Activated T-cell treated with anti-CD3 and anti-CD28 coated beads for 24 hours (primary cell): Measurements from ENCODE around the gene SENP1.
"Not testable (repeated sequence)": the region's sequence is repeated elsewhere in the genome, so short reads cannot be mapped to it uniquely, and the experiment has no call there.

Source experiments
- DNase-seq: peaks from one replicate; pipeline ENCODE4 v3.0.0-alpha.2; 2020; ENCODE audit warnings: low read depth

SENP1 gene

GRCh38 chr12:48105867-48106680 lies at the start of gene SENP1:
Gene SENP1 (minus strand): TSS chr12:48106079. CDS start chr12:48101472, 4,607 bp downstream.
- DNase-seq = peak; percentile 87

- no peak for DNase-seq
Observed at GRCh38 chr12:48151103-48151771, 45.4 kb upstream of the SENP1 start.

GRCh38 chr12:48145981-48146380 lies 40.1 kb upstream of the SENP1 start:
- DNase-seq = no peak

DNA sequence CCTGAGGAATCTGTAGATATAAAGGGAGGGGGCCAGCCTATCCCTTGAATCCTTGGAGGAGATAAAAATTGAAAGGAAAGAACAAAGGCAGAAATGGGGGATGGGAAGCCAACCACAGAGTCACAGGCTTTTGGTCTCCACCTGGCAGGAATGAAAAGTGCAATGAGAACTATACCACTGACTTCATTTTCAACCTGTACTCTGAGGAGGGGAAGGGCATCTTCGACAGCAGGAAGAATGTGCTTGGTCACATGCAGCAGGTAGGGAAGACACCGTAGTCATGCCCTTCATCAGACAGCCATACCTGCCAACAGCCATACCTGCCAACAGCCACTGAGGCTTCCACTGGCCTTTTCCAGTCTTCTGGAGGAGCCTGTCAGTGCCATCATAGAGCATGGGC lies 38.0 kb upstream of the SENP1 start:
- DNase-seq = no peak

DNA sequence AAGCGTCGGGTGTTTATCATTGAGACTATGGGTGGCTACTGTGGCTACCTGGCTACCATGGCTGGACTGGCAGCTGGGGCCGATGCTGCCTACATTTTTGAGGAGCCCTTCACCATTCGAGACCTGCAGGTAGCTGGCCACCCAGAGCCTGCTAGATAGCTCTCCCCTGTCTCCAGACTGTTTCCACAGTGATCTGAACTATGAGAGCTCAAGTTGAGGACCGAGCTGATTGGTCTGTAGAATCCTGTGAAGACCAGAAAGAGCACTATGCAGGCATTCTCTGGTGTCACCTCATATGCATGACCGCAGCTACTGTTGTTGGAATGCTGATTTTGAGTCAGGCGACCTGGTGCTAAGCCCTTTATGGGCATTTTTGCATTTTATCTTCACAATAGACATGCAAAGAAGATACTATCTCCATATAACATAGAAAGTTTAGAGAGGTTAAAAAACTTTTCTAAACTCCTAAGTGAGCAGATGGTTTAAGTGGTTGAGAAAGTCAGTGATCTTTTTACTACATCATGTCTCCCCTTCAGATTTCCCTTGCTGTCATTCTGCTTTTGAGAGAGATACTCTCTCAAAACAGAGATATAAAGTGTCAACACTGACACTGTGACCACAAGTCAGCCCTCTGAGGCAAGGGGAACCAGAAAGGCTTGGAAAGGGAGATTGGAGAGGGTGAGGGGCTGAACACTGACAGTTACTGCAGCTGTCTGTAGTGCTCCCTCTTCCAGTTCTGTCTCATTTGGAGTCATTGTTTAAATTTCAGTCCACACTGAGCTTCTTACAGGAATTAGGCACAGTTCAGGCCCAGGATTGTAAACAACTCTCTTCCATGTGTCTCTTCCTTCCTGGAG lies 37.2 kb upstream of the SENP1 start:
- no peak for DNase-seq

- no peak for DNase-seq
Observed at GRCh38 chr12:48135027-48135426, 29.1 kb upstream of the SENP1 start.

DNA sequence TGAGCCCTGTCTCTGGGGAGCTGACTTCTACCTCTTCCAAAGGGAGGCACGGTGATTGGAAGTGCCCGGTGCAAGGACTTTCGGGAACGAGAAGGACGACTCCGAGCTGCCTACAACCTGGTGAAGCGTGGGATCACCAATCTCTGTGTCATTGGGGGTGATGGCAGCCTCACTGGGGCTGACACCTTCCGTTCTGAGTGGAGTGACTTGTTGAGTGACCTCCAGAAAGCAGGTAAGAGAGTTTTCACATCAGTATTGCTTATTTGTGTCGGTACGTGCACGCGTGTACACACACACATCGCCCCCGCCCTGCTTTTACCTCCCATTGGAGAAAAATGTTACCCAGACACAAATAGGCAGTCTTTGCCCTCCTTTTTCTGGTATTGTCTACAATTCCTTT lies 26.9 kb upstream of the SENP1 start:
- DNase-seq = no peak

GRCh38 chr12:48131517-48131916 lies 25.6 kb upstream of the SENP1 start:
- no peak for DNase-seq

DNA sequence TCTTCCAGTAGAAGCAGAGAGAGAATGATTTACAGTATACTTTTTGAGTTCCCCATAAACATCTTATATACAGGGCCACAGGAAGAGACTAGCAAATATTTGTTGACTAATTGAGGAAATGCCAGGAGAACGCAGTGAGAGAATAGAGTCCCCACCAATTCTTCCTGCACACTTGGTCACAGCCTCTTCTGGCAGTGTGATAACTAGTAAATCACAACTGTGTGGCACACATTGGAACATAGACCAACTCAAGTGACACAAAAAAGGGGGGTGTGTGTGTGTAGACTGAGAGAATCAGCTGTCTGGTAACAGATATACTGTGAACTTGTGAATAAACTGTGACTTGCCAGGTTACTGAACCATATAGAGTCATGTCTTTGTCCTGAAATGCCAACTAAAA lies 23.5 kb upstream of the SENP1 start:
- DNase-seq = no peak

DNA sequence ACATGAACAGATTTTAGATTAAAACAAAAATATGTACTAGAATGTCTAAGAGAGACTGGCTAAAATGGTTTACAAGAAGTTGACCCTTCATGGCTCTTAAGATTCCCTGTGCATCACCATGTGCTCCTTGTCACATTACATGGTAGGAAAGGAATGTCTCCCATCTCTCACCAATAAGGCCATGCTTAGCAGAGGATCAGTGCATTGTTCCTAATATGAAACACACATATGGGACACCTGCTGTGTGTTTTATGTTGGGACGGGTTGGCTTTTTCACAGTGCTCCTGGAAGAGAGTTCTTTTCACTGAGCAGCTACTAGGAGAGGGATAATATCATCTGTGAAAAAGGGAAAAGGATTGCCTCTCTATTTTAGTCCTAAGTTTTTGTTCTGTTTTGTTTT lies 22.9 kb upstream of the SENP1 start:
- no peak for DNase-seq

- DNase-seq = no peak
Observed at GRCh38 chr12:48126953-48127630, 21.2 kb upstream of the SENP1 start.

DNA sequence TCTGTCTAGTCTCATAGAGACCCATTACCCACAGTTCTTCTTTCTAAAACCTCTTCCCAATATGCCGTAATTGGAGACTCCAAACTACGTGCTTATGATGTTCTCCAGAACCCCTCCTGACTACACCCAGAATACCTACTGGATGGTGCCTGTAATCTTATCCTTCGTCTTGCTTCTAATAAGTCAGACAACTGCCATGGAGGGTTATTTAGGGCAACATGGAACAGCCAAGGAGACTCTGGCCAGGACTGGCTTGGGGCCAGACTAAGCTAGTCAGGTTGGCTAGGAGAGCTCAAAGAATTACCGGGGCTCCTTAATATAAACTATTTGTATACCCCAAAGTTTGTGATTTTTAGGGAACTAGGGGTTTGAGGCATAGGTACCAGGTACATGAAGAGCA lies 20.1 kb upstream of the SENP1 start:
- DNase-seq = no peak

DNA sequence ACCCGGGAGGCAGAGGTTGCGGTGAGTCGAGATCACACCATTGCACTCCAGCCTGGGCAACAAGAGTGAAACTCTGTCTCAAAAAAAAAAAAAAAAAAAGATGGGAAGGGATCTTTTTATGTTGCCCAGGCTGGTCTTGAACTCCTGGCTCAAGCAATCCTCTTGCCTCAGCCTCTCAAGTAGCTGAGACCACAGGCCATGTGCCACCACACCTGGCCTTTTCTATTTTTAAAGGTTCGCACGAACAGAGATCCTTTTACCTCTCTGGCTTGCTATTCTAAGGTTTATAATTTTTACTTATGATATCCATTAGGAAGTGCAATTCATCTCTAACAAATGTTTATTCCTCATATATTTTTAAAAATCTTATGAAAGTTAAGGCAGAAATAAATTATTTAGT lies 19.7 kb upstream of the SENP1 start:
- not testable (repeated sequence) for DNase-seq

- no peak for DNase-seq
Observed at GRCh38 chr12:48123169-48123568, 17.3 kb upstream of the SENP1 start.

DNA sequence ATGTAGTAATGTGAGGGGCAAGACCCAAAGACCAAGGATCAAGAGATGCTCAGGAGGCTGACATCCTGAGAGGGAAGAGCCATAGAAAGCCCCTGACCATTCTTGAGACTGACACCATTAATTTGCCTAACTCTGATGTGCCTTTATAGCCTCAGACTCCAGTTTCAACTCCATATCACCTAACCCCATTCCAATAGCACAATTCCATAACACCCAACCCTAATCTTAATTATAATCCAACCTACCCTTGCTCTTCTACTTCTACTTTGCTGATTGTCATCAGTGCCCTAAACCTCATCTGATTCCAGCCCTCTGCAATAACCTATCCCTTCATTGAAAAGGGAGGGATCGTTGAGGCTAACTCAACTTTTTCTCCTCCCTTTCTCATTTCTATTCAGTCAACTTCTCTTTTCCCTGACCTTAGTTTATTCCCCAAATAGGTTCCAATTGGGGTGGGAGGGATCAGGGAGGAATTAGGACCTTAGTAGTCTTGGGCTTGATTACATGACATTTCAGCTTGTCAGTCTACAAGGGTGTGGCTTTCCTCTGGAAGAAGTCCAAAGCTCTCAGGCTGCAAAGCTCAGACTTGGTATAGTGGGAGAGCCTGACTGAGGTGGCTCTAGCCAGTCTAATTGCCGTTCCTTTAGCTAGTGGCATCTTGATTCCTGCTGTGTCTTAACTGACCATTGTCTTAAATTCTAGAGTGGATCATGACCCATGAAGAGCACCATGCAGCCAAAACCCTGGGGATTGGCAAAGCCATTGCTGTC lies 16.4 kb upstream of the SENP1 start:
- DNase-seq = no peak

DNA sequence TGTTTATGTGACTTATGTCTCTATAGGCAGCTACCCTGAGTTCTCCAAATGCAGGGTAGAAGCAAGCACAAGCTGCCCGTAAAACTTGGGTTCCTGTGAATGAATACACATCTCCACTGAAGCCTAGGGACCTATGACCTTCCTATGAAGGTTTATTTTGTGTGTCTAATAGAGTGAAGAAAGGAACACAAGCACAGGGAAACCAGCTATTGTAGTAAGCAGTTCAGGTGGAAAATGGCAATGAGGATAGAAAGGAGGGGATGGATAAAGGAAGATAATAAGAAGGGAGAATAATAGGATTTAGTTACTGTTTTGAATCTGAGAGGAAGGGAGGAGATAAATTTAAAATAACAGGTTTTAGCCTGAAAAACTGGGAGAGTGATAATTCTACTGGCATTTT lies 15.6 kb upstream of the SENP1 start:
- no peak for DNase-seq

DNA sequence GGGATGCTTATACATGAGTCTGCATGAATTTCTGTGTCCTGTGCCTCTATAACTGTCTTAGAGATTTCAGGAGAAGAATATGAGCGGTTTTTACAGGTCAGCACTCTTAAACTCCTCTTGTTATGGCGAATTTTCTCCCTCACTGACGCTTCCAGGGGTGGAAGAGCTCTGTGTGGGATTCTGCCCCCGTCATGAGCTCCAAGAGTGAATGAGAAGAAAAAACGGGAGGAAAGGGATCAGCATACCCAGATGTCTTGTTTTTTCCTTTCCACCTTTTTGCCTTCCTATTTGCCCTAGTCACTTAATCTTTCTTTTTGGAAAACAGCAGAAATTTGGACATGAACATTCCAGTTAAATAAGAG lies 13.9 kb upstream of the SENP1 start:
- no peak for DNase-seq

GRCh38 chr12:48119078-48119833 lies 13.4 kb upstream of the SENP1 start, which contains the start of gene PFKM:
Gene PFKM (plus strand): TSS chr12:48119364. CDS start chr12:48122775, 3,411 bp downstream.
- DNase-seq = peak; percentile 65

GRCh38 chr12:48118284-48118871 lies 12.5 kb upstream of the SENP1 start:
- no peak for DNase-seq

DNA sequence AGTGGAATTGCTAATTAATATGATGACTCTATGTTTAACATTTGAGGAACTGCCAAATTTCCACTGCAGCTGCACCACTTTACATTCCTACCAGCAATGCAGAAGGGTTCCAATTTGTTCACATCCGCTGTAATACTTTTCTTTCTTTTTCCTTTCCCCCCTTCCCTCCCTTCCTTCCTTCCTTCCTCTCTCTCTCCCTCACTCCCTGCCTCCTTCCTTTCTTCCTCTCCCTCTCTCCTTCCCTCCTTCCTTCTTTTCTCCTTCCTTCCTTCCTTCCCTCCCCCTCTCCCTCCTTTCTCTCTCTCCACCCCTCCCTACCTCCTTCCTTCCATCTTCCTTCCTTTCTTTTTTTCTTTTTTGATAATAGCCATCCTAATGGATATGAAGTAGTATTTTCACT lies 10.1 kb upstream of the SENP1 start:
- DNase-seq = no peak
